ENCODE results near the gene EFCC1. TPM values are rescaled to one million over a fixed set of nuclear protein-coding genes. Genes with fewer than 3 reads are reported as not detected.

EFCC1 gene
- total RNA-seq, 2 donors from 2014 or later: 1.8 to 4.0 TPM

- no peaks in the 10 kb centered on the region for H3K36me3 ChIP-seq (replicated peaks in 1 of 2; ENCODE audit: insufficient read depth in 1 of 2, low read depth in 2 of 2)
- H3K4me3 ChIP-seq: no peak overlapping the region
- ATAC-seq: no peak
- intact Hi-C loops (cut with DNase I): loop anchor here (5.0 kb wide), 1 partner anchor 279 kb away; the partner anchor contains the start of gene COPG1
- no peak for DNase-seq
- WGBS, 2 donors: 70 to 72% methylated on average over 6 of the region's 6 CpGs
- H3K4me1 ChIP-seq: no peaks in the 10 kb centered on the region
- no peaks in the 10 kb centered on the region for H3K27me3 ChIP-seq
- TF ChIP-seq CTCF (IDR thresholded peaks at IDR 0.05) (no peak), POLR2A (IDR thresholded peaks at IDR 0.05) (no peak)
- no peak overlapping the region for H3K27ac ChIP-seq
- H3K9me3 ChIP-seq: no peaks in the 10 kb centered on the region
These were observed 33.3 kb upstream of the EFCC1 start for GRCh38 chr3:128967748-128968355.

GRCh38 chr3:128969993-128970739, 30.9 kb upstream of the EFCC1 start:
- Histone ChIP-seq H3K4me3 (no peak overlapping the region), H3K4me1 (no peaks in the 10 kb centered on the region), H3K9me3 (no peaks in the 10 kb centered on the region), H3K36me3 (replicated peaks in 1 of 2; ENCODE audit: insufficient read depth in 1 of 2, low read depth in 2 of 2) (no peaks in the 10 kb centered on the region), H3K27ac (no peak overlapping the region), H3K27me3 (no peaks in the 10 kb centered on the region)
- WGBS, 2 donors: 8% methylated on average over 12 of the region's 12 CpGs
- ATAC-seq (peak; percentile 64), DNase-seq (peak; percentile 37 to 50 (median 41))
- TF ChIP-seq CTCF (IDR thresholded peaks at IDR 0.05) (peak; percentile 69 to 93 (median 82)), POLR2A (IDR thresholded peaks at IDR 0.05) (no peak)
- intact Hi-C loops (cut with DNase I): loop anchor here (5.0 kb wide), 1 partner anchor 277 kb away; the partner anchor contains the start of gene COPG1

- Histone ChIP-seq H3K27ac (no peak overlapping the region), H3K36me3 (replicated peaks in 1 of 2; ENCODE audit: insufficient read depth in 1 of 2, low read depth in 2 of 2) (no peaks in the 10 kb centered on the region), H3K4me1 (no peaks in the 10 kb centered on the region), H3K9me3 (no peaks in the 10 kb centered on the region), H3K4me3 (no peak overlapping the region), H3K27me3 (no peaks in the 10 kb centered on the region)
- DNase-seq (no peak), ATAC-seq (no peak)
- intact Hi-C loops (cut with DNase I): no loop called here
- no peak for TF ChIP-seq CTCF (IDR thresholded peaks at IDR 0.05)
- TF ChIP-seq POLR2A (IDR thresholded peaks at IDR 0.05): no peak
- WGBS, 2 donors: 48 to 69% methylated on average over 1 of the region's 1 CpG
These were observed 30.4 kb upstream of the EFCC1 start for GRCh38 chr3:128970740-128971047.

GRCh38 chr3:128971421-128972100, 29.5 kb upstream of the EFCC1 start:
- TF ChIP-seq POLR2A (IDR thresholded peaks at IDR 0.05): no peak
- no peak for TF ChIP-seq CTCF (IDR thresholded peaks at IDR 0.05)
- no peaks in the 10 kb centered on the region for H3K4me1 ChIP-seq
- H3K27me3 ChIP-seq: no peaks in the 10 kb centered on the region
- ATAC-seq: peak; percentile 33
- no peaks in the 10 kb centered on the region for H3K36me3 ChIP-seq (replicated peaks in 1 of 2; ENCODE audit: insufficient read depth in 1 of 2, low read depth in 2 of 2)
- H3K27ac ChIP-seq: no peak overlapping the region
- H3K4me3 ChIP-seq: no peak overlapping the region
- no peaks in the 10 kb centered on the region for H3K9me3 ChIP-seq
- WGBS, 2 donors: 73 to 75% methylated on average over 6 of the region's 6 CpGs
- intact Hi-C loops (cut with DNase I): no loop called here
- peak in 3 of 4 donors; percentile 36 to 62 (median 48) for DNase-seq
